GM23338 (cell line): ENCODE measurements around the gene HYKK.
"Not testable (repeated sequence)": the region's sequence is repeated elsewhere in the genome, so short reads cannot be mapped to it uniquely, and the experiment has no call there.

Source experiments
- CREB1 ChIP-seq: fragments of 250-450 bp; sonication (Bioruptor Pico); IDR thresholded peaks from 2 replicates; pipeline ENCODE4 v1.5.0; 2020; ENCODE audit warnings: low read depth, mild to moderate bottlenecking, moderate library complexity
- EZH2 ChIP-seq: fragments of 200-600 bp; sonication (generic); IDR thresholded peaks from one replicate; pipeline ENCODE4 v1.8.0; 2017; ENCODE audit warnings: antibody characterized with exemption, mild to moderate bottlenecking, low read depth; ENCODE audit not compliant: unreplicated experiment
- EZH2phosphoT487 ChIP-seq: fragments of 200-600 bp; sonication (generic); IDR thresholded peaks from one replicate; pipeline ENCODE4 v1.8.1; 2018; ENCODE audit warnings: antibody characterized with exemption; ENCODE audit not compliant: unreplicated experiment
- JUNB ChIP-seq: IDR thresholded peaks from one replicate; pipeline ENCODE4 v1.6.1; 2016; ENCODE audit warnings: antibody characterized with exemption; ENCODE audit not compliant: unreplicated experiment
- NANOG ChIP-seq: IDR thresholded peaks from 2 replicates; pipeline ENCODE4 v1.6.1; 2016; ENCODE audit warnings: antibody characterized with exemption, borderline replicate concordance
- POLR2AphosphoS5 ChIP-seq: IDR thresholded peaks from 2 replicates; pipeline ENCODE4 v1.6.1; 2016; ENCODE audit warnings: antibody characterized with exemption, low read depth
- STAT1 ChIP-seq: IDR thresholded peaks from one replicate; pipeline ENCODE4 v1.6.1; 2016; ENCODE audit warnings: antibody characterized with exemption; ENCODE audit not compliant: unreplicated experiment
- ZNF114 ChIP-seq: fragments of 250-450 bp; sonication (Bioruptor Pico); IDR thresholded peaks from 2 replicates; pipeline ENCODE4 v1.5.0; 2020; ENCODE audit warnings: mild to moderate bottlenecking, moderate library complexity
- TF ChIP-seq, protein P1 (sequence below), 2 experiments: fragments of 200-600 bp in 1 of 2; sonication (generic) in 1 of 2; conservative IDR thresholded peaks; 2 replicates each; pipeline versions ENCODE4 v1.5.1 to v1.6.1; 2016 to 2017; ENCODE audit warnings: antibody characterized with exemption in 2 of 2, low read depth in 2 of 2, mild to moderate bottlenecking in 2 of 2, moderate library complexity in 1 of 2
- TF ChIP-seq, protein P2 (sequence below): IDR thresholded peaks from 2 replicates; pipeline ENCODE4 v1.6.1; 2016; ENCODE audit warnings: antibody characterized with exemption
- TF ChIP-seq, protein P3 (sequence below): IDR thresholded peaks from one replicate; pipeline ENCODE4 v1.6.1; 2018; ENCODE audit warnings: antibody characterized with exemption; ENCODE audit not compliant: unreplicated experiment
- TF ChIP-seq, protein P4 (sequence below): fragments of 250-450 bp; sonication (Bioruptor Pico); IDR thresholded peaks from 2 replicates; pipeline ENCODE4 v1.5.0; 2020; ENCODE audit warnings: mild to moderate bottlenecking, moderate library complexity

GRCh38 chr15:78520035-78520434 lies 12.7 kb downstream of the HYKK start:
- not testable (repeated sequence) for TF ChIP-seq EZH2; EZH2phosphoT487; POLR2AphosphoS5; JUNB; CREB1 (CRISPR knock-in tag); NANOG; STAT1; ZNF114 (CRISPR knock-in tag)
- TF ChIP-seq, protein P1, sequence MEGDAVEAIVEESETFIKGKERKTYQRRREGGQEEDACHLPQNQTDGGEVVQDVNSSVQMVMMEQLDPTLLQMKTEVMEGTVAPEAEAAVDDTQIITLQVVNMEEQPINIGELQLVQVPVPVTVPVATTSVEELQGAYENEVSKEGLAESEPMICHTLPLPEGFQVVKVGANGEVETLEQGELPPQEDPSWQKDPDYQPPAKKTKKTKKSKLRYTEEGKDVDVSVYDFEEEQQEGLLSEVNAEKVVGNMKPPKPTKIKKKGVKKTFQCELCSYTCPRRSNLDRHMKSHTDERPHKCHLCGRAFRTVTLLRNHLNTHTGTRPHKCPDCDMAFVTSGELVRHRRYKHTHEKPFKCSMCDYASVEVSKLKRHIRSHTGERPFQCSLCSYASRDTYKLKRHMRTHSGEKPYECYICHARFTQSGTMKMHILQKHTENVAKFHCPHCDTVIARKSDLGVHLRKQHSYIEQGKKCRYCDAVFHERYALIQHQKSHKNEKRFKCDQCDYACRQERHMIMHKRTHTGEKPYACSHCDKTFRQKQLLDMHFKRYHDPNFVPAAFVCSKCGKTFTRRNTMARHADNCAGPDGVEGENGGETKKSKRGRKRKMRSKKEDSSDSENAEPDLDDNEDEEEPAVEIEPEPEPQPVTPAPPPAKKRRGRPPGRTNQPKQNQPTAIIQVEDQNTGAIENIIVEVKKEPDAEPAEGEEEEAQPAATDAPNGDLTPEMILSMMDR (conservative IDR thresholded peaks at IDR 0.05; ENCODE audit: low read depth in 2 of 2) = not testable (repeated sequence)
- TF ChIP-seq, protein P2, sequence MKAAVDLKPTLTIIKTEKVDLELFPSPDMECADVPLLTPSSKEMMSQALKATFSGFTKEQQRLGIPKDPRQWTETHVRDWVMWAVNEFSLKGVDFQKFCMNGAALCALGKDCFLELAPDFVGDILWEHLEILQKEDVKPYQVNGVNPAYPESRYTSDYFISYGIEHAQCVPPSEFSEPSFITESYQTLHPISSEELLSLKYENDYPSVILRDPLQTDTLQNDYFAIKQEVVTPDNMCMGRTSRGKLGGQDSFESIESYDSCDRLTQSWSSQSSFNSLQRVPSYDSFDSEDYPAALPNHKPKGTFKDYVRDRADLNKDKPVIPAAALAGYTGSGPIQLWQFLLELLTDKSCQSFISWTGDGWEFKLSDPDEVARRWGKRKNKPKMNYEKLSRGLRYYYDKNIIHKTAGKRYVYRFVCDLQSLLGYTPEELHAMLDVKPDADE = not testable (repeated sequence)
- TF ChIP-seq, protein P3, sequence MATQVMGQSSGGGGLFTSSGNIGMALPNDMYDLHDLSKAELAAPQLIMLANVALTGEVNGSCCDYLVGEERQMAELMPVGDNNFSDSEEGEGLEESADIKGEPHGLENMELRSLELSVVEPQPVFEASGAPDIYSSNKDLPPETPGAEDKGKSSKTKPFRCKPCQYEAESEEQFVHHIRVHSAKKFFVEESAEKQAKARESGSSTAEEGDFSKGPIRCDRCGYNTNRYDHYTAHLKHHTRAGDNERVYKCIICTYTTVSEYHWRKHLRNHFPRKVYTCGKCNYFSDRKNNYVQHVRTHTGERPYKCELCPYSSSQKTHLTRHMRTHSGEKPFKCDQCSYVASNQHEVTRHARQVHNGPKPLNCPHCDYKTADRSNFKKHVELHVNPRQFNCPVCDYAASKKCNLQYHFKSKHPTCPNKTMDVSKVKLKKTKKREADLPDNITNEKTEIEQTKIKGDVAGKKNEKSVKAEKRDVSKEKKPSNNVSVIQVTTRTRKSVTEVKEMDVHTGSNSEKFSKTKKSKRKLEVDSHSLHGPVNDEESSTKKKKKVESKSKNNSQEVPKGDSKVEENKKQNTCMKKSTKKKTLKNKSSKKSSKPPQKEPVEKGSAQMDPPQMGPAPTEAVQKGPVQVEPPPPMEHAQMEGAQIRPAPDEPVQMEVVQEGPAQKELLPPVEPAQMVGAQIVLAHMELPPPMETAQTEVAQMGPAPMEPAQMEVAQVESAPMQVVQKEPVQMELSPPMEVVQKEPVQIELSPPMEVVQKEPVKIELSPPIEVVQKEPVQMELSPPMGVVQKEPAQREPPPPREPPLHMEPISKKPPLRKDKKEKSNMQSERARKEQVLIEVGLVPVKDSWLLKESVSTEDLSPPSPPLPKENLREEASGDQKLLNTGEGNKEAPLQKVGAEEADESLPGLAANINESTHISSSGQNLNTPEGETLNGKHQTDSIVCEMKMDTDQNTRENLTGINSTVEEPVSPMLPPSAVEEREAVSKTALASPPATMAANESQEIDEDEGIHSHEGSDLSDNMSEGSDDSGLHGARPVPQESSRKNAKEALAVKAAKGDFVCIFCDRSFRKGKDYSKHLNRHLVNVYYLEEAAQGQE = not testable (repeated sequence)
- TF ChIP-seq, protein P4, sequence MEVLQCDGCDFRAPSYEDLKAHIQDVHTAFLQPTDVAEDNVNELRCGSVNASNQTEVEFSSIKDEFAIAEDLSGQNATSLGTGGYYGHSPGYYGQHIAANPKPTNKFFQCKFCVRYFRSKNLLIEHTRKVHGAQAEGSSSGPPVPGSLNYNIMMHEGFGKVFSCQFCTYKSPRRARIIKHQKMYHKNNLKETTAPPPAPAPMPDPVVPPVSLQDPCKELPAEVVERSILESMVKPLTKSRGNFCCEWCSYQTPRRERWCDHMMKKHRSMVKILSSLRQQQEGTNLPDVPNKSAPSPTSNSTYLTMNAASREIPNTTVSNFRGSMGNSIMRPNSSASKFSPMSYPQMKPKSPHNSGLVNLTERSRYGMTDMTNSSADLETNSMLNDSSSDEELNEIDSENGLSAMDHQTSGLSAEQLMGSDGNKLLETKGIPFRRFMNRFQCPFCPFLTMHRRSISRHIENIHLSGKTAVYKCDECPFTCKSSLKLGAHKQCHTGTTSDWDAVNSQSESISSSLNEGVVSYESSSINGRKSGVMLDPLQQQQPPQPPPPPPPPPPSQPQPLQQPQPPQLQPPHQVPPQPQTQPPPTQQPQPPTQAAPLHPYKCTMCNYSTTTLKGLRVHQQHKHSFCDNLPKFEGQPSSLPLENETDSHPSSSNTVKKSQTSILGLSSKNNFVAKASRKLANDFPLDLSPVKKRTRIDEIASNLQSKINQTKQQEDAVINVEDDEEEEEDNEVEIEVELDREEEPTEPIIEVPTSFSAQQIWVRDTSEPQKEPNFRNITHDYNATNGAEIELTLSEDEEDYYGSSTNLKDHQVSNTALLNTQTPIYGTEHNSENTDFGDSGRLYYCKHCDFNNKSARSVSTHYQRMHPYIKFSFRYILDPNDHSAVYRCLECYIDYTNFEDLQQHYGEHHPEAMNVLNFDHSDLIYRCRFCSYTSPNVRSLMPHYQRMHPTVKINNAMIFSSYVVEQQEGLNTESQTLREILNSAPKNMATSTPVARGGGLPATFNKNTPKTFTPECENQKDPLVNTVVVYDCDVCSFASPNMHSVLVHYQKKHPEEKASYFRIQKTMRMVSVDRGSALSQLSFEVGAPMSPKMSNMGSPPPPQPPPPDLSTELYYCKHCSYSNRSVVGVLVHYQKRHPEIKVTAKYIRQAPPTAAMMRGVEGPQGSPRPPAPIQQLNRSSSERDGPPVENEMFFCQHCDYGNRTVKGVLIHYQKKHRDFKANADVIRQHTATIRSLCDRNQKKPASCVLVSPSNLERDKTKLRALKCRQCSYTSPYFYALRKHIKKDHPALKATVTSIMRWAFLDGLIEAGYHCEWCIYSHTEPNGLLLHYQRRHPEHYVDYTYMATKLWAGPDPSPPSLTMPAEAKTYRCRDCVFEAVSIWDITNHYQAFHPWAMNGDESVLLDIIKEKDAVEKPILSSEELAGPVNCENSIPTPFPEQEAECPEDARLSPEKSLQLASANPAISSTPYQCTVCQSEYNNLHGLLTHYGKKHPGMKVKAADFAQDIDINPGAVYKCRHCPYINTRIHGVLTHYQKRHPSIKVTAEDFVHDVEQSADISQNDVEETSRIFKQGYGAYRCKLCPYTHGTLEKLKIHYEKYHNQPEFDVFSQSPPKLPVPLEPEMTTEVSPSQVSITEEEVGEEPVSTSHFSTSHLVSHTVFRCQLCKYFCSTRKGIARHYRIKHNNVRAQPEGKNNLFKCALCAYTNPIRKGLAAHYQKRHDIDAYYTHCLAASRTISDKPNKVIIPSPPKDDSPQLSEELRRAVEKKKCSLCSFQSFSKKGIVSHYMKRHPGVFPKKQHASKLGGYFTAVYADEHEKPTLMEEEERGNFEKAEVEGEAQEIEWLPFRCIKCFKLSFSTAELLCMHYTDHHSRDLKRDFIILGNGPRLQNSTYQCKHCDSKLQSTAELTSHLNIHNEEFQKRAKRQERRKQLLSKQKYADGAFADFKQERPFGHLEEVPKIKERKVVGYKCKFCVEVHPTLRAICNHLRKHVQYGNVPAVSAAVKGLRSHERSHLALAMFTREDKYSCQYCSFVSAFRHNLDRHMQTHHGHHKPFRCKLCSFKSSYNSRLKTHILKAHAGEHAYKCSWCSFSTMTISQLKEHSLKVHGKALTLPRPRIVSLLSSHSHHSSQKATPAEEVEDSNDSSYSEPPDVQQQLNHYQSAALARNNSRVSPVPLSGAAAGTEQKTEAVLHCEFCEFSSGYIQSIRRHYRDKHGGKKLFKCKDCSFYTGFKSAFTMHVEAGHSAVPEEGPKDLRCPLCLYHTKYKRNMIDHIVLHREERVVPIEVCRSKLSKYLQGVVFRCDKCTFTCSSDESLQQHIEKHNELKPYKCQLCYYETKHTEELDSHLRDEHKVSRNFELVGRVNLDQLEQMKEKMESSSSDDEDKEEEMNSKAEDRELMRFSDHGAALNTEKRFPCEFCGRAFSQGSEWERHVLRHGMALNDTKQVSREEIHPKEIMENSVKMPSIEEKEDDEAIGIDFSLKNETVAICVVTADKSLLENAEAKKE (CRISPR knock-in tag) = not testable (repeated sequence)
